IMR-90 (cell line): ENCODE measurements around the gene IGFBP6. TPM values are rescaled to one million over a fixed set of nuclear protein-coding genes. Genes with fewer than 3 reads are reported as not detected.

Source experiments
- ATAC-seq: fragments of 200-7000 bp; cut with Tn5 transposase; 2 replicates; pipeline ENCODE4 v1.9.1; 2020; ENCODE audit warnings: low read depth, mild to moderate bottlenecking, moderate library complexity
- BruUV-seq: library from RNA; stranded (reverse); fragments of 400-500 nt; replicated peaks from 2 replicates; lab custom pipeline; 2021; lab: Mats Ljungman, UMichigan
- CTCF ChIA-PET: fragments of 300-600 bp; formaldehyde crosslinking; extraction: SDS; loops from one replicate; lab custom pipeline; 2021; ENCODE audit warnings: antibody characterized with exemption; lab: Yijun Ruan, JAX
- POLR2A ChIA-PET: fragments of 300-600 bp; sonication (Branson Sonifier 250); formaldehyde crosslinking; loops from one replicate; lab custom pipeline; 2022; ENCODE audit warnings: antibody characterized with exemption; ENCODE audit not compliant: unreplicated experiment; lab: Charles Lee
- DNase-seq: peaks from one replicate; pipeline ENCODE4 v3.0.0; 2013
- H2AFZ ChIP-seq: replicated peaks from 2 replicates; pipeline ENCODE3; 2013; ENCODE audit warnings: low read length, mild to moderate bottlenecking; ENCODE audit not compliant: poor library complexity
- H2AK5ac ChIP-seq: 2 replicates; pipeline ENCODE4 v1.6.1; 2013; ENCODE audit warnings: low read depth, low read length, inconsistent platforms
- H2AK9ac ChIP-seq: replicated peaks from 2 replicates; pipeline ENCODE3; 2013; ENCODE audit warnings: mild to moderate bottlenecking, low read depth, low read length, moderate library complexity; ENCODE audit not compliant: poor library complexity
- H2BK120ac ChIP-seq: 2 replicates; pipeline ENCODE4 v1.6.1; 2013; ENCODE audit warnings: low read depth, low read length, inconsistent platforms
- H2BK15ac ChIP-seq: 3 replicates; pipeline ENCODE4 v1.6.1; 2013; ENCODE audit warnings: low read depth, low read length, inconsistent platforms
- H2BK20ac ChIP-seq: 2 replicates; pipeline ENCODE4 v1.6.1; 2013; ENCODE audit warnings: low read depth, mild to moderate bottlenecking, inconsistent platforms, low read length, moderate library complexity
- H2BK5ac ChIP-seq: 2 replicates; pipeline ENCODE4 v1.6.1; 2013; ENCODE audit warnings: mild to moderate bottlenecking, low read depth, low read length, inconsistent platforms; ENCODE audit not compliant: poor library complexity, severe bottlenecking
- H3K14ac ChIP-seq: replicated peaks from 2 replicates; pipeline ENCODE4 v1.6.1; 2013; ENCODE audit warnings: low read depth, low read length, inconsistent platforms
- H3K18ac ChIP-seq: 2 replicates; pipeline ENCODE4 v1.6.1; 2013; ENCODE audit warnings: low read depth, low read length, control low read depth
- H3K23ac ChIP-seq: 2 replicates; pipeline ENCODE4 v1.6.1; 2013; ENCODE audit warnings: low read depth, low read length, inconsistent platforms
- H3K27ac ChIP-seq: 2 replicates; pipeline ENCODE4 v1.5.1; 2013; ENCODE audit warnings: mild to moderate bottlenecking, control low read depth, low read length; ENCODE audit not compliant: insufficient read depth
- H3K27me3 ChIP-seq: 2 replicates; pipeline ENCODE4 v1.6.1; 2013; ENCODE audit warnings: low read length; ENCODE audit not compliant: control insufficient read depth, insufficient read depth
- H3K36me3 ChIP-seq: 2 replicates; pipeline ENCODE4 v1.6.1; 2013; ENCODE audit warnings: low read length, mixed read lengths; ENCODE audit not compliant: control insufficient read depth, insufficient read depth
- H3K4ac ChIP-seq: 2 replicates; pipeline ENCODE4 v1.6.1; 2013; ENCODE audit warnings: low read depth, low read length, inconsistent platforms
- H3K4me1 ChIP-seq: 2 replicates; pipeline ENCODE4 v1.6.1; 2013; ENCODE audit warnings: low read length, mixed read lengths; ENCODE audit not compliant: control insufficient read depth, insufficient read depth
- H3K4me2 ChIP-seq: 2 replicates; pipeline ENCODE4 v1.6.1; 2013; ENCODE audit warnings: low read depth, mild to moderate bottlenecking, control low read depth, low read length, moderate library complexity
- H3K4me3 ChIP-seq: 2 replicates; pipeline ENCODE4 v1.5.1; 2013; ENCODE audit warnings: low read depth, mild to moderate bottlenecking, control low read depth, low read length, moderate library complexity; ENCODE audit not compliant: insufficient read depth
- H3K56ac ChIP-seq: 2 replicates; pipeline ENCODE4 v1.6.1; 2013; ENCODE audit warnings: low read length, inconsistent platforms; ENCODE audit not compliant: insufficient read depth; ENCODE audit errors: extremely low read depth
- H3K79me1 ChIP-seq, 2 experiments: 2 replicates each; pipeline ENCODE4 v1.6.1; 2013; ENCODE audit warnings: low read length in 2 of 2, inconsistent platforms in 1 of 2, low read depth in 1 of 2
- H3K9ac ChIP-seq: 2 replicates; pipeline ENCODE4 v1.6.1; 2013; ENCODE audit warnings: low read depth, low read length, control low read depth
- H3K9me1 ChIP-seq: 2 replicates; pipeline ENCODE4 v1.6.1; 2013; ENCODE audit warnings: low read length, inconsistent platforms; ENCODE audit not compliant: insufficient read depth
- H3K9me3 ChIP-seq: 2 replicates; pipeline ENCODE4 v1.6.1; 2013; ENCODE audit warnings: low read length; ENCODE audit not compliant: control insufficient read depth, insufficient read depth
- H4K20me1 ChIP-seq: 2 replicates; pipeline ENCODE4 v1.6.1; 2013; ENCODE audit warnings: low read length, inconsistent platforms; ENCODE audit not compliant: insufficient read depth
- H4K5ac ChIP-seq: 2 replicates; pipeline ENCODE4 v1.6.1; 2013; ENCODE audit warnings: mild to moderate bottlenecking, low read depth, low read length, control low read depth
- H4K8ac ChIP-seq, 2 experiments: 2 replicates each; pipeline ENCODE4 v1.6.1; 2013; ENCODE audit warnings: low read depth in 2 of 2, low read length in 2 of 2, control low read depth in 1 of 2, inconsistent platforms in 1 of 2
- H4K91ac ChIP-seq: 2 replicates; pipeline ENCODE4 v1.6.1; 2013; ENCODE audit warnings: low read depth, low read length, inconsistent platforms; ENCODE audit not compliant: insufficient read depth
- BHLHE40 ChIP-seq: fragments of 150-350 bp; IDR thresholded peaks from 2 replicates; pipeline ENCODE4 v1.6.1; 2016; ENCODE audit warnings: mild to moderate bottlenecking, low read depth, low read length
- FOS ChIP-seq: fragments of 150-350 bp; IDR thresholded peaks from 2 replicates; pipeline ENCODE4 v1.6.1; 2016; ENCODE audit warnings: low read depth, low read length
- MAFK ChIP-seq: IDR thresholded peaks from 2 replicates; pipeline ENCODE4 v1.6.1; 2012; ENCODE audit warnings: low read depth, low read length, improper control_type of control experiment
- MAZ ChIP-seq: IDR thresholded peaks from 2 replicates; pipeline ENCODE4 v1.6.1; 2012; ENCODE audit warnings: low read depth, mild to moderate bottlenecking, low read length, improper control_type of control experiment, moderate library complexity, borderline replicate concordance
- POLR2A ChIP-seq: IDR thresholded peaks from 2 replicates; pipeline ENCODE4 v1.6.1; 2012; ENCODE audit warnings: mild to moderate bottlenecking, low read depth, low read length
- RCOR1 ChIP-seq: IDR thresholded peaks from 2 replicates; pipeline ENCODE4 v1.6.1; 2012; ENCODE audit warnings: mild to moderate bottlenecking, low read length, improper control_type of control experiment; ENCODE audit not compliant: insufficient replicate concordance
- WGBS, 2 experiments: methylation state at CpG; one replicate each; pipeline versions ENCODE4 v1.1.5 to v1.1.7; 2013; ENCODE audit warnings: missing lambda C conversion rate in 2 of 2; ENCODE audit not compliant: insufficient read length in 1 of 2; ENCODE audit errors: extremely low coverage in 2 of 2; 5-methylcytosine and 5-hydroxymethylcytosine counted together
- dilution Hi-C: fragments of 300-500 bp; cut with HindIII; formaldehyde crosslinking; loops from one replicate; pipeline ENCODE4 v1.14.3; 2018; ENCODE audit warnings: low sequenced_read_pairs; ENCODE audit not compliant: unreplicated experiment
- in situ Hi-C: fragments of 300-500 bp; cut with MboI; formaldehyde crosslinking; loops from 3 replicates; pipeline ENCODE4 v1.14.3; 2019; ENCODE audit warnings: low sequenced_read_pairs, inconsistent platforms, mixed read lengths
- intact Hi-C: fragments of 100-400 bp; cut with micrococcal nuclease; formaldehyde crosslinking; loops from 2 replicates; pipeline ENCODE4 v1.10.0; 2022
- polyA plus RNA-seq, 3 experiments: library from polyadenylated mRNA; depleted of rRNA; stranded (reverse); fragments of >200 nt; gene quantifications; 2 replicates each; pipeline ENCODE4 v1.2.3, GENCODE V29; 2012; ENCODE audit warnings: low replicate concordance in 1 of 3
- total RNA-seq: library from RNA; depleted of rRNA; stranded (reverse); fragments of >200 nt; gene quantifications from 2 replicates; pipeline ENCODE4 v1.2.3, GENCODE V29; 2012

Gene IGFBP6
- total and polyA plus RNA-seq, 2 of the 4 experiments (the other 2 are of a cell fraction) = 124 to 337 TPM

- Histone ChIP-seq H3K4me2 (no peak overlapping the region), H4K20me1 (no peaks in the 10 kb centered on the region), H3K4me3 (no peak overlapping the region), H3K9me3 (no peaks in the 10 kb centered on the region), H2AFZ (peak overlapping the region; percentile 66), H3K4me1 (peaks cover 3% of the 10 kb centered on the region; the same call in 1 of the 2 replicates), H3K27me3 (peaks cover 4% of the 10 kb centered on the region; the same call in 1 of the 2 replicates), H3K36me3 (no peaks in the 10 kb centered on the region), H3K14ac (peak overlapping the region; percentile 77; the same call in 1 of the 2 replicates), H2BK120ac (peak overlapping the region; percentile 8; the same call in 1 of the 2 replicates), H2BK20ac (no peak overlapping the region; the same call in 1 of the 2 replicates), H3K23ac (no peak overlapping the region), H2AK5ac (no peak overlapping the region), H3K18ac (no peak overlapping the region), H3K79me1 (no peaks in the 10 kb centered on the region), H3K56ac (no peak overlapping the region), H3K9me1 (peaks cover 10% of the 10 kb centered on the region), H3K4ac (no peak overlapping the region; the same call in 1 of the 2 replicates), H2BK15ac (no peak overlapping the region), H4K5ac (no peak overlapping the region), H2AK9ac (peak overlapping the region; percentile 63), H3K27ac (no peak overlapping the region), H3K9ac (no peak overlapping the region), H2BK5ac (no peak overlapping the region), H4K8ac (no peak overlapping the region), H4K91ac (peak overlapping the region; percentile 30; the same call in 1 of the 2 replicates)
- POLR2A ChIA-PET = no interaction called here
- DNase-seq = peak; percentile 58
- in situ Hi-C loops = no loop called here
- TF ChIP-seq MAFK (no peak), RCOR1 (no peak), FOS (peak; percentile 20; the same call in 1 of the 2 replicates), POLR2A (no peak), MAZ (no peak), BHLHE40 (no peak)
- 78% methylated on average over 6 of the region's 16 CpGs; no CpG with 5 or more reads in 1 of the 2 experiments for WGBS, 2 experiments
- dilution Hi-C loops = no loop called here
- BruUV-seq = no TSS peak
- CTCF ChIA-PET = no interaction called here
- intact Hi-C loops = no loop called here
- peak; percentile 75 for ATAC-seq
These were observed 26.3 kb downstream of the IGFBP6 start for GRCh38 chr12:53123578-53124351.
